GM23248 (cell line): Measurements from ENCODE around the gene RRN3. TPM values are rescaled to one million over a fixed set of nuclear protein-coding genes. Genes with fewer than 3 reads are reported as not detected.
"Not testable (repeated sequence)": the region's sequence is repeated elsewhere in the genome, so short reads cannot be mapped to it uniquely, and the experiment has no call there.

Experiments
- DNase-seq: peaks from one replicate; pipeline ENCODE4 v3.0.0-alpha.2; 2015
- H2AFZ ChIP-seq: fragments of 200-600 bp; sonication (generic); 2 replicates; pipeline ENCODE4 v1.6.1; 2016; ENCODE audit warnings: antibody characterized with exemption
- H3F3A ChIP-seq: fragments of 200-600 bp; sonication (generic); 2 replicates; pipeline ENCODE4 v1.6.1; 2016; ENCODE audit warnings: mild to moderate bottlenecking, antibody characterized with exemption, mixed run types; ENCODE audit not compliant: insufficient read depth
- H3K27ac ChIP-seq: fragments of 200-600 bp; sonication (generic); 2 replicates; pipeline ENCODE4 v1.5.1; 2016; ENCODE audit warnings: mild to moderate bottlenecking
- H3K27me3 ChIP-seq: fragments of 200-600 bp; sonication (generic); replicated peaks from 2 replicates; pipeline ENCODE4 v1.6.1; 2016; ENCODE audit warnings: mild to moderate bottlenecking; ENCODE audit not compliant: insufficient read depth
- H3K36me3 ChIP-seq: fragments of 200-600 bp; sonication (generic); 2 replicates; pipeline ENCODE4 v1.6.1; 2016; ENCODE audit warnings: low read depth, mild to moderate bottlenecking
- H3K4me1 ChIP-seq: fragments of 200-600 bp; sonication (generic); 2 replicates; pipeline ENCODE4 v1.6.1; 2016; ENCODE audit warnings: mild to moderate bottlenecking; ENCODE audit not compliant: insufficient read depth
- H3K4me2 ChIP-seq: fragments of 200-600 bp; sonication (generic); one replicate; pipeline ENCODE4 v1.6.1; 2016; ENCODE audit warnings: mild to moderate bottlenecking; ENCODE audit not compliant: unreplicated experiment
- H3K4me3 ChIP-seq: fragments of 200-600 bp; sonication (generic); 2 replicates; pipeline ENCODE4 v1.5.1; 2016; ENCODE audit warnings: mild to moderate bottlenecking
- H3K79me2 ChIP-seq: fragments of 200-600 bp; sonication (generic); 2 replicates; pipeline ENCODE4 v1.6.1; 2016; ENCODE audit warnings: mild to moderate bottlenecking; ENCODE audit not compliant: insufficient read depth
- H3K9ac ChIP-seq: fragments of 200-600 bp; sonication (generic); 2 replicates; pipeline ENCODE4 v1.6.1; 2016; ENCODE audit warnings: mild to moderate bottlenecking
- H3K9me2 ChIP-seq: fragments of 200-600 bp; sonication (generic); 2 replicates; pipeline ENCODE4 v1.6.1; 2016; ENCODE audit warnings: mixed run types, mild to moderate bottlenecking, moderate library complexity; ENCODE audit not compliant: insufficient read depth
- H3K9me3 ChIP-seq: fragments of 200-600 bp; sonication (generic); one replicate; pipeline ENCODE4 v1.6.1; 2017; ENCODE audit warnings: low read depth
- H4K20me1 ChIP-seq: fragments of 200-600 bp; sonication (generic); 2 replicates; pipeline ENCODE4 v1.6.0; 2016; ENCODE audit not compliant: insufficient read depth
- EZH2 ChIP-seq: fragments of 200-600 bp; sonication (generic); IDR thresholded peaks from 2 replicates; pipeline ENCODE4 v1.6.1; 2018; ENCODE audit warnings: antibody characterized with exemption, mild to moderate bottlenecking; ENCODE audit not compliant: insufficient read depth, poor library complexity, severe bottlenecking
- EZH2phosphoT487 ChIP-seq: fragments of 200-600 bp; sonication (generic); IDR thresholded peaks from 2 replicates; pipeline ENCODE4 v1.6.1; 2018; ENCODE audit warnings: antibody characterized with exemption, moderate library complexity, mild to moderate bottlenecking, low read depth; ENCODE audit not compliant: insufficient read depth
- WGBS, 2 experiments: methylation state at CpG; one replicate each; pipeline ENCODE4 v1.1.6; 2015 to 2017; ENCODE audit warnings: low lambda C conversion rate in 2 of 2, low coverage in 1 of 2; ENCODE audit errors: missing lambda C conversion rate in 2 of 2; 5-methylcytosine and 5-hydroxymethylcytosine counted together
- in situ Hi-C: fragments of 300-500 bp; cut with MboI; formaldehyde crosslinking; loops from 2 replicates; pipeline ENCODE4 v1.15.0; 2020
- polyA plus RNA-seq: library from polyadenylated mRNA; unstranded; fragments of >200 nt; fragmentation: Nextera tagmentation; extraction: Ambion mirVana; gene quantifications from 2 replicates; pipeline ENCODE4 v1.2.1, GENCODE V29; 2016
- total RNA-seq: library from RNA; depleted of rRNA; stranded (reverse); fragments of >200 nt; shearing (Covaris generic); gene quantifications from 2 replicates; pipeline ENCODE4 v1.2.3, GENCODE V29; 2014

RRN3 gene
- total and polyA plus RNA-seq, 2 experiments from 2014 or later = 24.8 to 36.2 TPM

DNA sequence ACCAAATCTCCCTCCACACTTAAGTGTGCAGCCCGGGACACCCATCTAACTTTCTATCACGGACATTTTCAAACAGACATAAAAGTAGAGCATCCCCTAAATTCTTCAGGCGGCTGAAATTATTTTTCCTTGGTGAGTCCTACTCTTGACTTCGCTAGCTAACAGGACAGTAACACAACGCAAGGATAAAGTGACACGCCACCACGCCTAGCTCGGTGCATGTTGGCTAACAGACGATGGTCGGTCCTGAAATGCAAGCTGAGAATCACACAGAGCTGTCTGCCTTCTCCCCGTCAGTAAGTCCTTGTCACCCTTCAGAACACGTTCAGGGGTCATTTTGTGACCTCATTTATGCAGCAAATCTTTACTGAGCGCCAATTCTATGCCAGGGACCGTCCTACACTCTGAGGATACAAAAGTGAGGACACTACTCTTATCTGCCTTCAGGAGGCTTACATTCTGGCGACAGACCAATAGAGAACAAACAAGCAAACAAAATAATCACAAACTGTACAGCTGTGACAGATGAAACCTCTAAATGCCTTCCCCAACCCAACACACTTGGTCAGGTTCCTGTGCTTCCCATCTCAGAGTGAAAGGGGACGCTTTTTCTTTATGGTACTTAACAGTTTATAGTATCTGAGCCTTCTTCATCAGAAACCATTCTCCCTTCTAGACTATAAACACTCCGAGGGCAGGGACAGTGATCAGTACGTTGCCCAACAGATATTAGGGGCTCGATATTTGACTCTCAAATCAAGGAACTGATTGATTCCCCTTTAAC lies 39.5 kb downstream of the RRN3 start:
- no peaks in the 10 kb centered on the region for H3K27me3 ChIP-seq
- H3K4me2 ChIP-seq = peak overlapping the region; percentile 81
- TF ChIP-seq EZH2phosphoT487 (no peak), EZH2 (no peak)
- peaks cover 38% of the 10 kb centered on the region; the same call in 1 of the 2 replicates for H3F3A ChIP-seq
- no peaks in the 10 kb centered on the region; the same call in 1 of the 2 replicates for H3K4me1 ChIP-seq
- 0 out of 2 replicates have a peak overlapping the region, but pooled peaks have one; percentile 13 for H3K27ac ChIP-seq
- in situ Hi-C loops = no loop called here
- peak overlapping the region; percentile 90 for H2AFZ ChIP-seq
- H4K20me1 ChIP-seq = no peaks in the 10 kb centered on the region
- DNase-seq = peak; percentile 19
- no peaks in the 10 kb centered on the region for H3K9me2 ChIP-seq
- peak overlapping the region; percentile 91 for H3K9ac ChIP-seq
- H3K4me3 ChIP-seq = peak overlapping the region; percentile 86
- peaks cover 8% of the 10 kb centered on the region; the same call in 1 of the 2 replicates for H3K36me3 ChIP-seq
- H3K79me2 ChIP-seq = peaks cover 61% of the 10 kb centered on the region
- WGBS, 2 experiments = 68 to 70% methylated on average over 19 of the region's 19 CpGs
- H3K9me3 ChIP-seq = no peaks in the 10 kb centered on the region

- H3K27ac ChIP-seq = no peak overlapping the region
- TF ChIP-seq EZH2phosphoT487 (no peak), EZH2 (no peak)
- H3K4me2 ChIP-seq = no peak overlapping the region
- no peaks in the 10 kb centered on the region; the same call in 1 of the 2 replicates for H3K4me1 ChIP-seq
- in situ Hi-C loops = no loop called here
- no peaks in the 10 kb centered on the region for H4K20me1 ChIP-seq
- no peak overlapping the region for H2AFZ ChIP-seq
- peaks cover 32% of the 10 kb centered on the region; the same call in 1 of the 2 replicates for H3F3A ChIP-seq
- peaks cover 1% of the 10 kb centered on the region; the same call in 1 of the 2 replicates for H3K36me3 ChIP-seq
- H3K79me2 ChIP-seq = peaks cover 68% of the 10 kb centered on the region
- H3K27me3 ChIP-seq = no peaks in the 10 kb centered on the region
- no peaks in the 10 kb centered on the region for H3K9me2 ChIP-seq
- DNase-seq = no peak
- H3K9ac ChIP-seq = no peak overlapping the region
- WGBS, 2 experiments = 91 to 93% methylated on average over 9 to 10 of the region's 10 CpGs
- peak overlapping the region; percentile 86 for H3K4me3 ChIP-seq
- H3K9me3 ChIP-seq = no peaks in the 10 kb centered on the region
Observed at GRCh38 chr16:15053904-15054303, 40.2 kb downstream of the RRN3 start.

DNA sequence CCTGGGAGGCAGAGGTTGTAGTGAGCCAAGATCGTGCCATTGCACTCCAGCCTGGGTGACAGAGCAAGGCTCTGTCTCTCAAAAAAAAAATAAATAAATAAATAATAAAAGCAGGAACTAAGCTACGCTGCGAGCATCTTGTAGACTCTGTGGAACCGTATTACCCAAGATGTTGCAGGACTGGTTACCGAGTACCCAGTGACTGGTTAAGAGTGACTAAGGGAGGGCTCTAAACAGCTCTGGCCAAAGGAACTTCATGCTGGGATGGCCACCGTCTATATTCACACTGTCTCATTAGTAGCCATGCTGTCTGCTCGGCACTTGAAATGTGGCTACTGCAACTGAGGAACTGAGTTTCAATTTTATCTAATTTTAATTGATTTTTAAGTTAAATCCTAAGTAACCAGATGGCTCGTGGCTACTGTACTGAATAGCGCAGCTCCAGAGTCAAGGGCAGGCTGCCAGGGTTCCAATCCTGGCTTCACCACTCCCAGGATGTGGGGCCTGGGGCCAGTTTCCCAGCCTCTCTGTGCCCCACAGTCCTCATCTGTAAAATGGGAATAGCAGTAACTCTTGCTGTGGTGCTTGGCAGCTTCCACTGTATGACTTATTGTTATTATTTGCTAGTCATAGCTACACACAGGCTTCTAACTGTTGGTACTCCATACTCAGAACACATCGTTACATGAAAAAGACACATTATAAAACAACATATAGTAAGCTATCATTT lies 41.2 kb downstream of the RRN3 start:
- no peaks in the 10 kb centered on the region for H3K27me3 ChIP-seq
- peak overlapping the region; percentile 8 for H3K4me2 ChIP-seq
- H4K20me1 ChIP-seq = no peaks in the 10 kb centered on the region
- H3K4me3 ChIP-seq = no peak overlapping the region
- no peaks in the 10 kb centered on the region for H3K9me3 ChIP-seq
- 41 to 47% methylated on average over 10 of the region's 10 CpGs for WGBS, 2 experiments
- peaks cover 22% of the 10 kb centered on the region; the same call in 1 of the 2 replicates for H3F3A ChIP-seq
- peak; percentile 80 for DNase-seq
- in situ Hi-C loops = no loop called here
- H3K9me2 ChIP-seq = no peaks in the 10 kb centered on the region
- peak overlapping the region; percentile 10; the same call in 1 of the 2 replicates for H2AFZ ChIP-seq
- peak overlapping the region; percentile 54 for H3K27ac ChIP-seq
- H3K36me3 ChIP-seq = no peaks in the 10 kb centered on the region
- 0 out of 2 replicates have a peak overlapping the region, but pooled peaks have one; percentile 13 for H3K9ac ChIP-seq
- no peak for TF ChIP-seq EZH2
- TF ChIP-seq EZH2phosphoT487 = no peak
- H3K4me1 ChIP-seq = no peaks in the 10 kb centered on the region; the same call in 1 of the 2 replicates
- peaks cover 78% of the 10 kb centered on the region for H3K79me2 ChIP-seq

- no peaks in the 10 kb centered on the region for H4K20me1 ChIP-seq
- WGBS, 2 experiments = 97 to 99% methylated on average over 9 of the region's 9 CpGs
- no peaks in the 10 kb centered on the region; the same call in 1 of the 2 replicates for H3K36me3 ChIP-seq
Observed at GRCh38 chr16:15051387-15051951, 42.6 kb downstream of the RRN3 start.

DNA sequence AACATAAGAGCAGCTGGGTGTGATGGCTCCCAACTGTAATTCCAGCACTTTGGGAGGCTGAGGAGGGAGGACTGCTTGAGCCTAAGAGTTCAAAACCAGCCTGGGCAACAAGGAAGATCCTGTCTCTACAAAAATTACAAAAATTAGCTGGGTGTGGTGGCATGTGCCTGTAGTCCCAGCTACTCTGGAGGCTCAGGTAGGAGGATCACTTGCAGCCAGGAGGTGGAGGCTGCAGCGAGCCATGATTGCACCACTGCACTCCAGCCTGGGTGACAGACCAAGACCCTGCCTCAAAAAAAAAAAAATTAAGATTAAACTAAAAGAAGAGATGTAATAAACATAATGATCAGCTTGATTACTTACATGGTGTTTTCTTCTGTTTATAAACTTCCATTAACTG lies 43.6 kb downstream of the RRN3 start:
- H3K36me3 ChIP-seq, H3K4me1 ChIP-seq, H2AFZ ChIP-seq, H3K9ac ChIP-seq, H3K4me2 ChIP-seq, H3K4me3 ChIP-seq, H3K27me3 ChIP-seq, H3K9me2 ChIP-seq, H3K27ac ChIP-seq, H4K20me1 ChIP-seq, H3K9me3 ChIP-seq, in situ Hi-C loops, DNase-seq: not testable (repeated sequence)
- peaks cover 99% of the 10 kb centered on the region for H3K79me2 ChIP-seq
- peaks cover 12% of the 10 kb centered on the region; the same call in 1 of the 2 replicates for H3F3A ChIP-seq
- WGBS, 2 experiments = 94 to 95% methylated on average over 1 of the region's 1 CpG

More at GRCh38 chr16:15051387-15051951, 42.6 kb downstream of the RRN3 start:
- no peaks in the 10 kb centered on the region for H3K9me3 ChIP-seq
- no peak for DNase-seq
- in situ Hi-C loops = no loop called here
- no peak overlapping the region for H3K27ac ChIP-seq
- H3K4me2 ChIP-seq = no peak overlapping the region
- peaks cover 92% of the 10 kb centered on the region for H3K79me2 ChIP-seq
- H3K4me3 ChIP-seq = no peak overlapping the region
- H3K4me1 ChIP-seq = no peaks in the 10 kb centered on the region; the same call in 1 of the 2 replicates
- H3K27me3 ChIP-seq = no peaks in the 10 kb centered on the region
- TF ChIP-seq EZH2 = no peak
- no peak for TF ChIP-seq EZH2phosphoT487
- H3F3A ChIP-seq = peaks cover 12% of the 10 kb centered on the region; the same call in 1 of the 2 replicates
- no peak overlapping the region for H2AFZ ChIP-seq
- no peak overlapping the region for H3K9ac ChIP-seq
- no peaks in the 10 kb centered on the region for H3K9me2 ChIP-seq
